Spleen (tissue), 7 donors: ENCODE measurements around the gene RERG.

ENCODE experiments used
- POLR2A ChIP-seq, 3 donors: fragments of 450-650 bp; IDR thresholded peaks; one replicate each; pipeline ENCODE4 v1.5.1; 2017; ENCODE audit warnings: antibody characterized with exemption in 3 of 3, mild to moderate bottlenecking in 1 of 3
- POLR2AphosphoS5 ChIP-seq, 3 donors: sonication (generic); formaldehyde crosslinking; IDR thresholded peaks; one replicate each; pipeline ENCODE4 v1.5.1; 2017; ENCODE audit warnings: antibody characterized with exemption in 3 of 3
- TF ChIP-seq, protein P1 (sequence below), 11 experiments: fragments of 200-600 bp in 7 of 11; fragments of 450-650 bp in 4 of 11; sonication (generic) in 4 of 11; IDR thresholded peaks in 8 of 11; conservative IDR thresholded peaks in 3 of 11; 1 replicate in 7 of 11; 2 replicates in 4 of 11; pipeline versions ENCODE4 v1.4.0 to v1.8.0; 2016 to 2021; ENCODE audit warnings: antibody characterized with exemption in 11 of 11, inconsistent platforms in 4 of 11, mild to moderate bottlenecking in 1 of 11
- donor health status: DM: no; HTN: no; CAD: no; lungs with moderate emphysema.
- donor health status: DM: no; HTN: no; CAD: no.
- donor health status: DM: no; HTN: no; CAD: no.

DNA sequence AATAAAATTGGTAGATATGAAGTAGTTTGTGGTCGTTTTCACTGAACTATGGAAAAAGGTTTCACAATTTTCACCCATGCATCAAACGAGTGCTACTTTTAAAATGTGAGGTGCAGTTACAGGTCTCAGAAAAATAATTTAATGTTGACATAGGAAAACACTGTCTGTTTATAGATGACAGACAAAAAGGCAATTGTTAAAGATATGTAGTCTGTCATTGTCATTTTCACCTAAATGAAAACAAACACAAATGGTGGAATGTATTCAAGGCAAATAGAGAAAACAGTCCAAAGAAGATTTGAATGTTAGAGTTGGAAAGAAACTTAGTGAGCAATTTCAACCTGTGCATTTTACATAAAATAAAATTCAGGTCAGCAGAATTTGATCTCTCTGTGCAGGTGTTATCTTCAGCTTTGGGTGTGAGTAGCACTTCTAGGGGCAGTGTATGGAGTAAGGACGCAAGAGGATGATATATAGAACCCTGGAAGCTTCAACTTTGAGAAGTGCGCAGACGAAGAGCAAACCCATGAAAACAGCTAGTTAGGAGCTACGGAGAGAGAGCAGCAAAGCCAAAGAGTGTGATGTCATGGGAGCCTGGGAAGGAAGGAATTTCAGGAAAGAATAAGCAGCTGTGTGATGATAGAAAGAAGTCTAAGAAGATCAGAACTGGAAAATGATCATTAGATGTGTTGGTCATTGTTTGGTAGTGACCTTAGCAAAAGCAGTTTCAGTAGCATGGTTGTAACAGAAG is 6.2 kb downstream of the RERG start:
- TF ChIP-seq POLR2A (IDR thresholded peaks at IDR 0.05) (no peak), POLR2AphosphoS5 (IDR thresholded peaks at IDR 0.05) (no peak)
- TF ChIP-seq, protein P1, sequence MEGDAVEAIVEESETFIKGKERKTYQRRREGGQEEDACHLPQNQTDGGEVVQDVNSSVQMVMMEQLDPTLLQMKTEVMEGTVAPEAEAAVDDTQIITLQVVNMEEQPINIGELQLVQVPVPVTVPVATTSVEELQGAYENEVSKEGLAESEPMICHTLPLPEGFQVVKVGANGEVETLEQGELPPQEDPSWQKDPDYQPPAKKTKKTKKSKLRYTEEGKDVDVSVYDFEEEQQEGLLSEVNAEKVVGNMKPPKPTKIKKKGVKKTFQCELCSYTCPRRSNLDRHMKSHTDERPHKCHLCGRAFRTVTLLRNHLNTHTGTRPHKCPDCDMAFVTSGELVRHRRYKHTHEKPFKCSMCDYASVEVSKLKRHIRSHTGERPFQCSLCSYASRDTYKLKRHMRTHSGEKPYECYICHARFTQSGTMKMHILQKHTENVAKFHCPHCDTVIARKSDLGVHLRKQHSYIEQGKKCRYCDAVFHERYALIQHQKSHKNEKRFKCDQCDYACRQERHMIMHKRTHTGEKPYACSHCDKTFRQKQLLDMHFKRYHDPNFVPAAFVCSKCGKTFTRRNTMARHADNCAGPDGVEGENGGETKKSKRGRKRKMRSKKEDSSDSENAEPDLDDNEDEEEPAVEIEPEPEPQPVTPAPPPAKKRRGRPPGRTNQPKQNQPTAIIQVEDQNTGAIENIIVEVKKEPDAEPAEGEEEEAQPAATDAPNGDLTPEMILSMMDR (IDR thresholded peaks at IDR 0.05 in 8 of 11, conservative IDR thresholded peaks at IDR 0.05 in 3 of 11) = no peak
